Kidney (tissue), 14 donors: ENCODE results near the gene ZBTB16. TPM values are rescaled to one million over a fixed set of nuclear protein-coding genes. Genes with fewer than 3 reads are reported as not detected.

Experiments used
- DNase-seq, 5 donors: peaks; one replicate each; pipeline ENCODE4 v3.0.0-alpha.2; 2013 to 2020
- FAIRE-seq: peaks from 2 replicates; lab custom pipeline; 2012; peaks lifted over from hg19 to GRCh38; lab: Jason Lieb, UNC
- H3K27ac ChIP-seq, 2 donors: one replicate each; pipeline ENCODE4 v1.7.0; 2013; ENCODE audit warnings: low read depth in 2 of 2, low read length in 2 of 2, inconsistent platforms in 1 of 2
- H3K27me3 ChIP-seq: one replicate; pipeline ENCODE4 v1.7.1; 2013; ENCODE audit warnings: low read length, inconsistent platforms; ENCODE audit not compliant: control insufficient read depth, insufficient read depth
- H3K36me3 ChIP-seq, 3 donors: one replicate each; pipeline versions ENCODE4 v1.7.0 to v1.7.1; 2013; ENCODE audit warnings: low read length in 3 of 3, control low read depth in 1 of 3, inconsistent platforms in 1 of 3; ENCODE audit not compliant: insufficient read depth in 3 of 3, control insufficient read depth in 2 of 3
- H3K4me1 ChIP-seq, 3 donors: one replicate each; pipeline versions ENCODE4 v1.7.0 to v1.7.1; 2013; ENCODE audit warnings: low read length in 3 of 3, inconsistent platforms in 1 of 3, low read depth in 1 of 3; ENCODE audit not compliant: control insufficient read depth in 2 of 3, insufficient read depth in 2 of 3
- H3K4me3 ChIP-seq, 3 donors: one replicate each; pipeline versions ENCODE4 v1.7.0 to v1.8.1; 2013; ENCODE audit warnings: low read length in 3 of 3, control low read depth in 1 of 3, inconsistent platforms in 1 of 3
- H3K9ac ChIP-seq, 3 donors: one replicate each; pipeline versions ENCODE4 v1.7.0 to v1.7.1; 2013; ENCODE audit warnings: low read length in 3 of 3, control low read depth in 1 of 3, inconsistent platforms in 1 of 3
- H3K9me3 ChIP-seq, 3 donors: one replicate each; pipeline versions ENCODE4 v1.7.0 to v1.7.1; 2013; ENCODE audit warnings: low read length in 3 of 3, control low read depth in 1 of 3, inconsistent platforms in 1 of 3; ENCODE audit not compliant: control insufficient read depth in 2 of 3, insufficient read depth in 1 of 3
- CTCF ChIP-seq: IDR thresholded peaks from 3 replicates; pipeline ENCODE4 v1.5.1; 2012; ENCODE audit warnings: mild to moderate bottlenecking, moderate library complexity, borderline replicate concordance; ENCODE audit not compliant: insufficient read depth; ENCODE audit errors: extremely low read depth
- intact Hi-C: fragments of 100-400 bp; cut with DNase I; formaldehyde crosslinking; loops from one replicate; pipeline ENCODE4 v1.11.1; 2022
- polyA plus RNA-seq: library from polyadenylated mRNA; stranded (reverse); fragments of 350-450 nt; fragmentation: Illumina TruSeq; extraction: RNeasy Lipid Tissue Mini Kit (QIAGEN cat#74804); gene quantifications from one replicate; pipeline ENCODE4 v1.2.3, GENCODE V29; 2014; ENCODE audit warnings: low read depth, low replicate concordance; ENCODE audit not compliant: insufficient read depth
- total RNA-seq: library from RNA; stranded (reverse); fragmentation: NEBNext Ultra II Directional; extraction: Animal tissue kit (Norgen Biotek cat#: 25700); gene quantifications from one replicate; pipeline ENCODE4 v1.2.1, GENCODE V29; 2021
- donor health status: control.
- donor health status: control.
- donor health status: control.
- donor health status: control.
- donor health status: control.
- donor health status: DM: yes; HTN: yes; CAD: no.
- donor health status: Normal renal cell carcinoma (clear cell type).

ZBTB16 gene
- total and polyA plus RNA-seq, 2 donors from 2014 or later, result 2.5 to 126 TPM

- no peak for TF ChIP-seq CTCF
- Histone ChIP-seq H3K4me3 (no peak overlapping the region), H3K4me1 (peaks cover 0 to 53% (median 45%) of the 10 kb centered on the region in 3 donors), H3K36me3 (peaks cover 0 to 13% (median 8%) of the 10 kb centered on the region in 3 donors), H3K27ac (no peak overlapping the region), H3K27me3 (no peaks in the 10 kb centered on the region), H3K9me3 (no peaks in the 10 kb centered on the region), H3K9ac (no peak overlapping the region)
- DNase-seq, result no peak
- no peak for FAIRE-seq
- intact Hi-C loops, result no loop called here
Measured at GRCh38 chr11:114138411-114138810, 78.9 kb downstream of the ZBTB16 start.

GRCh38 chr11:114140826-114141225 is 81.3 kb downstream of the ZBTB16 start:
- no peak for FAIRE-seq
- no peak for TF ChIP-seq CTCF
- Histone ChIP-seq H3K9me3 (no peaks in the 10 kb centered on the region), H3K9ac (no peak overlapping the region), H3K27me3 (no peaks in the 10 kb centered on the region), H3K36me3 (peaks cover 0 to 13% (median 8%) of the 10 kb centered on the region in 3 donors), H3K4me1 (peaks cover 4 to 47% (median 46%) of the 10 kb centered on the region in 3 donors), H3K4me3 (no peak overlapping the region), H3K27ac (no peak overlapping the region)
- intact Hi-C loops, result no loop called here
- DNase-seq, result no peak

GRCh38 chr11:114141863-114142580 is 82.5 kb downstream of the ZBTB16 start:
- peaks cover 4 to 39% (median 34%) of the 10 kb centered on the region in 3 donors for H3K4me1 ChIP-seq
- no peak overlapping the region for H3K9ac ChIP-seq
- no peak overlapping the region for H3K4me3 ChIP-seq
- H3K27ac ChIP-seq, result no peak overlapping the region
- TF ChIP-seq CTCF, result no peak
- peak in 2 of 5 donors; percentile 24 to 66 for DNase-seq
- H3K36me3 ChIP-seq, result peaks cover 0 to 13% (median 8%) of the 10 kb centered on the region in 3 donors
- no peak for FAIRE-seq
- intact Hi-C loops, result no loop called here
- no peaks in the 10 kb centered on the region for H3K27me3 ChIP-seq
- no peaks in the 10 kb centered on the region for H3K9me3 ChIP-seq
